Loucy (cell line): ENCODE measurements around the gene B4GALNT3.

ENCODE experiments used
- CTCF ChIP-seq: fragments of 200-600 bp; sonication (generic); conservative IDR thresholded peaks from 2 replicates; pipeline ENCODE4 v1.5.1; 2014; ENCODE audit warnings: mild to moderate bottlenecking, antibody characterized with exemption, low read length
- EZH2phosphoT487 ChIP-seq: fragments of 200-600 bp; IDR thresholded peaks from 2 replicates; pipeline ENCODE4 v1.6.1; 2018; ENCODE audit warnings: antibody characterized with exemption, mild to moderate bottlenecking, moderate library complexity, borderline replicate concordance

GRCh38 chr12:580813-581212 lies 121.1 kb downstream of the B4GALNT3 start:
- TF ChIP-seq CTCF: no peak
- no peak for TF ChIP-seq EZH2phosphoT487
